Activated naive CD4-positive, alpha-beta T cell (primary cell): ENCODE results near the gene LRRC27.

Experiments used
- DNase-seq, 4 experiments: peaks; one replicate each; lab custom pipeline; 2025; lab: John Stamatoyannopoulos, UW

LRRC27 gene

GRCh38 chr10:132402781-132403241 is 70.8 kb downstream of the LRRC27 start:
- no peak for DNase-seq

- no peak for DNase-seq
These were observed 71.6 kb downstream of the LRRC27 start for GRCh38 chr10:132403511-132404168.

GRCh38 chr10:132404169-132404880 is 72.3 kb downstream of the LRRC27 start:
- no peak for DNase-seq

- no peak for DNase-seq
These were observed 73.0 kb downstream of the LRRC27 start for GRCh38 chr10:132404911-132405462.

- no peak for DNase-seq
These were observed 73.5 kb downstream of the LRRC27 start for GRCh38 chr10:132405463-132405991.

GRCh38 chr10:132406181-132406580 is 74.2 kb downstream of the LRRC27 start:
- DNase-seq = no peak

GRCh38 chr10:132406750-132407149 is 74.8 kb downstream of the LRRC27 start:
- DNase-seq = no peak

- no peak for DNase-seq
These were observed 75.3 kb downstream of the LRRC27 start for GRCh38 chr10:132407243-132407746.

GRCh38 chr10:132407846-132408278 is 75.9 kb downstream of the LRRC27 start:
- no peak for DNase-seq

GRCh38 chr10:132408367-132408781 is 76.4 kb downstream of the LRRC27 start:
- DNase-seq = no peak

GRCh38 chr10:132408823-132409666 is 77.1 kb downstream of the LRRC27 start:
- no peak for DNase-seq

GRCh38 chr10:132409667-132410028 is 77.7 kb downstream of the LRRC27 start:
- no peak for DNase-seq

- no peak for DNase-seq
These were observed 78.2 kb downstream of the LRRC27 start for GRCh38 chr10:132410056-132410778.

GRCh38 chr10:132410779-132411532 is 79.0 kb downstream of the LRRC27 start:
- no peak for DNase-seq

- no peak for DNase-seq
These were observed 79.7 kb downstream of the LRRC27 start for GRCh38 chr10:132411561-132412253.

GRCh38 chr10:132412316-132413192 is 80.6 kb downstream of the LRRC27 start:
- no peak for DNase-seq

GRCh38 chr10:132413226-132414205 is 81.5 kb downstream of the LRRC27 start:
- no peak for DNase-seq
